HG03457 (cell line): ENCODE results near the gene PRKN.

Experiments
- ATAC-seq: cut with Tn5 transposase; IDR thresholded peaks from one replicate; pipeline ENCODE4 v1.9.1; 2021; ENCODE audit warnings: moderate number of reproducible peaks; ENCODE audit not compliant: unreplicated experiment

PRKN gene

DNA sequence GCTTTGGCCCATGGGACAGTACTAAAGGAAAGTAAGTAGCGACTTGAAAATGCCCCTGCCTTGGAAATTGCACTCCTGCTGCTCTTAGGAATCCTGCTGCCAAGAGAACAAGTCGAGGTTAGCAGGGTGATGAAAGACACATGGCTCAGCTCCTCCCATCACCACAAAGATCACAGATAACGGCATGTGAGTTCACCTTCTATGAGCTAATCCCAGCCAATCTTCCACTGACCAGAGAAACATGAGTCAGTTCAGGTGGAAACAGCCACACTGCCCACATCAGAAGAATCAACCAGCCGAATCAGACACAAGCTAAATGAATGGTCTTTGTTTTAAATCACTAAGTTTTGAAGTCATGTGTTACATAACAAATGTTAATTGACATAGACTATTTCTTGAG is 106.3 kb downstream of the PRKN start:
- no peak for ATAC-seq

DNA sequence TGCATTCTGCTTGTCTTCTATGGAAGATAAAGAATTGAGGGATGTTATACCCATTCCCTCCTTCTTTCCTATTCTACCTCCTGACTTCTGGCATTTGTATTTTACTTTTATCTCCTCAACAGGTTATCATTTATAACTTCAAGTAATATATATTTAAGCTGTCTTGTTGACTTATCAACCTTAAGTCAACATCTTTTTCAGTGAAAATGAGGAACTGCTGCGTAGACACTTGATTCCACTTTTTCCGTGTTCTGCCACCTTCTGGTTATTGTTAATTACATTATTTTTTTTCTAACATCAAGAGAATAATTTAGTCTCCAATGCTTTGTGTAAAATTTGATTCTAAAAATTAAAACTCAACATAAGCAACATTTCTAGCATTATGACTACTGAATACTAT is 107.5 kb downstream of the PRKN start:
- ATAC-seq, result no peak

DNA sequence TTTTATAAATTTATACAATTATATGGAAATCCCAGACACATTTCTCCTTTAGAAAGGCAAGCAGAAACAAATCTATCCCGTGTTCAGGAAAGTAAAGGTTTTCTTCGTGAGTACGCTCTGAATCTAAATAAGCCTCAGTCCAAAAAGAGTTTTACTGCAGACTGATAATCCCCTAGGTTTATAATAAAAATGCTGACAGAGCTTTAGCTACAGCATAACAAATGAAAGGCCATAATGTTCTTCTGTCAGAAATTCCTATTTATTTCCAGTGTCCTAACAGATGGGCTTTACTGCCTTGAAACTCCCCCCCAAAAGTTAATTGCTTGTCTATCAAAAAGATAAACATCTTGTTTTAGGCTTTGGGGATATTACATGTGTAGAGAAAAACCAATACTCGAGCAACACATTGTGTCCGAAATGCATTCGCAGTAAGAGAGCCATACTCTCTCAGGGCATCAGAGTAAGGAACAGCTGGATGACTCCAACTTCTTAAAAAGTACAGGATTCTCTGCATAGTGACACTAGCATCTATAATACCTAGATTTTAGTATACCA is 109.0 kb downstream of the PRKN start:
- ATAC-seq, result no peak

DNA sequence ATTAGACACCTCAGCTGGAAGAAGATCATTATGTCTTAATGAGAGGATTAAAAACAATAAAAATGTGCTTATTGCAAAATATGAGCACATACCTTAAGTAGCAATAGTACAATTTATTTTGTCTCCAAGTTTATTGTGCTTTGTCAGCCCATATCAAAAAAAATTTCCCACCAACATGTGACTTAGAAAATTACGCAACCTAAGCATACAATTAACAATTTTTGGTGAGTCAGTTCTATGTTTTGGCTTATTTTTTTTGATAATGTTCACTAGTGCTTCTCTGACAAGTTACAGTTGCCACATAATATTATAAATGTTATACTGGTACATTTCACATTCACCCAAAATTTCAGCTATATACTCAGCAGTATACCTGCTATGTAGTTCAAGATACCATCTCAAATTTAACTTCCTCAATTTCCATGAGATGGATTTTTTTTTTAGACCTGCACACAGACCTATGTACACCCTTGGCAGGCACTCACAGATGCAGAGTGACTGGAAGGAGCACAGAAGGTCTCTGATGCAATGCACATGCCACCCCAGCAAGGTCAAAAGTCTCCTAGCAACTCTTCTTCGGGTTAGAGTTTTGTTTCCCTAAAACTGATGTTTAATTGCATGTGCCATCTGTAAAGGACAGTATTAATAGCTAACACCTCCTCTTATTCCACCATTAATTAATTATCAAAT is 112.4 kb downstream of the PRKN start:
- ATAC-seq, result no peak

DNA sequence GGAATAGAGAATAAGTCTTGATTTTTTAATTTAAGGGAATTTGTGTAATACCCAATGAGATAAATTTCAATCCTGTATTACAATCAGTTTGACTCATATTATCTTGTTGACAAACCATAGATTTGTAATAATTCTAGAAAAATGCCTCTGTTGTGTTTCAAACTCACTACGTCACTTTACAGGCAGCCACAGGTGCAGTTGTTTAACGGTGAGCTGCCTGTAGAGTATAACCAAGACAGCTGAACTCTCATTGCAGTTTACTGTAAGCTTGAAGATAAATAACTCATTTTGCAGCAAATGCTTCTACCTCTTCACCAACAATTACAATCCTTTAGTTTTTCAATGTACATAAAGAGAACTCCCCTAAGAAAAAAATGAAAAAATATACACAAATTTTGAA is 114.3 kb downstream of the PRKN start:
- no peak for ATAC-seq

DNA sequence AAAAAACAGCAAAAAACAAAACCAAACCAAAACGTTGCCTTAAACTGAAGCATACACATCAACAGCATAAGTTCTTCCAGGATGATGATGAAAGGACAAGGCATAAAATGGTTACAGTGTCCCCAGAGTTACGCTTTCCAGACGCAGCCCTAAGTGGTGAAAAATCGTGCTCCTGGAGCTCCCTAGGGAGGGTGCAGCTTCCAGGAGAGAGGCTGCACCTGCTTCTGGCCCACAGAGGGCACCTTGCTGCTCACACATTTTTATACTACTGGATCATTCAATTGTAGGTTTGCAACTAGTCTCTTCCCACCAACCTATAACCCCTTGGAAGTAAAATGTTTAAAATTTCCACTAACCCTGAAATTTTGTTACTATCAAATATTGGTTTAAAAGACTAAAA is 115.0 kb downstream of the PRKN start:
- ATAC-seq, result no peak

DNA sequence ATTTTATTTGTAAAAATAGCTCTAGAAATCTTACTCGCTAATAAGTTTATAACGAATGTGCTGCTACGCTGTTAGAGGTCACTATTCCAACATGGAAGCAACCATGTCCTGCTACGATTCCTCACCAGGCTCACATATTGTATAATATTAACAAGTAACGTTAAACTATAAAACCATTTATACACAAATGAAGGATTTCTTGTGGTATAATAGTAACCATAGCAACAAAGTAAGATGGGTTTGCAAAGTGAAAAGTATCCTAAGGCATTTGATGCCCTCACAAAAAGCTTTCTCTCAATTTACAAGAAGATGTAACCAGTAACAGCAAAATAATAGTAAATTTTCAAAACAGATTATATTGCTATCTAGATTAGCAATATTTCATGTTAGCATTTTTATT is 117.2 kb downstream of the PRKN start:
- ATAC-seq, result no peak

DNA sequence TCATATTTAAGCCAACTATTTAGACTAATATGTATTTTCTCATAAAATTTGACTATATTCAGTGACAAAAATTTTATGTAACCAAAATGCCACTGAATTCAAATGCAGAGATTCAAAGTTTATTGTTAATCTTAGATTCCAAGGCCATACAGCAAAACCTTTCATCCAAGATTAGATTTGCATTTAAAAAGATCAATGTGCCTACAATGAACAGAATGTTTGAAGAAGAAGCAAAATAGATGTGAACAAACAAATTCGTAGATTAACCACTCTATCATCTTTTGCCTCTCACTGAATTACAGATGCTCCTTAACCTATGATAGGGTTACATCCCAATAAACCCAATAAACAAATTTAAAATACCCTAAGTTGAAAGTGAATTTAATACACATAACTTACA is 121.7 kb downstream of the PRKN start:
- no peak for ATAC-seq

DNA sequence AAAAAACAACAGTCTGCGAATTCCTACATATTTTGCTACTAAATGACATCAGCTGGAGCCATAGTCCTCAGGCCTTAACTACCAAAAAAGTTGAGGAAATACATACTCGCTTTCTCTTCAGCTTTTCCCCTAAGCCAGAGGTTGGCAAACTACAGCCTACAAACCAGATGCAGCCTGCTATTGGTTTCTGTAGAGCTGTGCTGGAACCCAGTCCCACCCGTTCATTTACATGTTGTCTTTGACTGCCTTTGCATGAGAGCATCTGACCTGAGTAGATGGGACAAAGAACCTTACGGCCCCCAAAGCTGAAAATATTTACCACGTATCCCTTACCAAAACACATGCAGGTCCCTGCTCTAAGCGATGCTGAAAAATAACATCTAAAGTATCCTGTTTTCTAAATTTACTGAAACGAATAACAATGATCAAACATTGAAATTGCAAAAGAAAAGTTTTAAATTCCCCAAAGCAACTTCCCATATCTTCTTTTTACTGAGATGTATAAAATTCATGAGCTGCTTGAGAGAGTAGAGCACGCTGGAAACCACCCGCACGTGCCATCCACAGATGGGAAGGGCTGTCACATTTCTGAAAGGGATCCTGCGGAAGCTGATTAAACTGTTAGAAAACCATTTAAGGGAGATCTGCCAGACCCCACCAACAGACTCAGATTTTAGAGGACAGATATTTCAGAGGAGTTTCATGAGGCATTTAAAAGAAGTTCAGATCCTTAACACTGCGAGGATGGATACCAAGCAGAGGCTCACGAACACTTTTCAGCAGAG is 124.1 kb downstream of the PRKN start:
- ATAC-seq, result no peak

DNA sequence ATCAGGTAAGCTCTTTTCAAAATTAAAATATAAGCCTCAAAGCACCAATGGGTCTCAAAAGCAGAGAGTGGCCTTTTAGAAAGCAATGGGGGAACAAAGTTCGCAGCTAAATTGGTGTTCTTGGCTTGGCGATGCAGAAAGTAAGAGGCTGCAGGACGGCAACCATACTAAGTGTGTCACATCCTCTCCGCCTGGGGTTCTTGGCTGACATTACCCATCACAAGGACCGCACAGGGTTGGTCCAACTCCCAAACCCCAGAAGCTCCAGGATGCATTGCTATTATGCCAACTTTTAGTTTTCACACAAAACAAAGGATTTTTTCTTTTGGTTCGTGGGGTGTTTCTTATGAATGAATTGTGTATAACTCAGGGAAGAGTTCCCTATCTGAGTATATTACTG is 124.8 kb downstream of the PRKN start:
- no peak for ATAC-seq

DNA sequence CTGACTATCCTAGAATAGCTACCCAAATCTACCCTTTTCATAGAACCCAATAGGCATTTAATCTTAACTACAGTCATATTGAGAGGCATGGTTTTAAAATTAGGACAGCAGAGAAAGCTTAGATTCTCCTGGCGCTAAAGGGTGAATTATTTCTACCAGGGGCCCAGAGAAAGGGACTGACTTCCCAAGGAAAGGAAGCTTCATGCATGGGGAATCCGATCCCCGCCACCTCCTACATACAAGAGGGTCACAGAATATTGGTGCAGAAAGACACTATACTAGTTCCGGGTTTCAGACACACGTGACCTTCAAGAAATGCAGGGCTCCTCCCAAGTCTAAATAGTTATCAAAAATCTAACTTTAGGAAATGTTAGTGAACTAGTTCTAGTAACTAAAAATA is 130.9 kb downstream of the PRKN start:
- ATAC-seq, result no peak

DNA sequence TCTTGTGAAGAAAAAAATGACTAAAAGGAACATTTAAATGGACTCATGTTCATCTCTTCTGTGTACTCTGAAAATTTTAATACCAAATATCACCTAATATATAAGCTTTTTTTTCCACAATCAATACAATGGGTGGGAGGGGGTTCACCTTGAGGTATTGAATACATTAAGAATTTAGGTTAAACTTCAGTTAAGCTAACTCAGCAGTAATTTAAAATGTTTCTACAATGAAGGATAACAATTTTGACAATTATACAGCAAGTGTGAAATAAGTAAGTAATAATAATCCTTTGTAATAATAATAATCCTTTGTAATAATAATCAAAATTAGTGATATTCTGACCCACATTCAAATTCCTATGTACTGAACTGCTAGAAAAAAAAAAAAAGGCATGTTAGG is 136.0 kb downstream of the PRKN start:
- ATAC-seq, result no peak

DNA sequence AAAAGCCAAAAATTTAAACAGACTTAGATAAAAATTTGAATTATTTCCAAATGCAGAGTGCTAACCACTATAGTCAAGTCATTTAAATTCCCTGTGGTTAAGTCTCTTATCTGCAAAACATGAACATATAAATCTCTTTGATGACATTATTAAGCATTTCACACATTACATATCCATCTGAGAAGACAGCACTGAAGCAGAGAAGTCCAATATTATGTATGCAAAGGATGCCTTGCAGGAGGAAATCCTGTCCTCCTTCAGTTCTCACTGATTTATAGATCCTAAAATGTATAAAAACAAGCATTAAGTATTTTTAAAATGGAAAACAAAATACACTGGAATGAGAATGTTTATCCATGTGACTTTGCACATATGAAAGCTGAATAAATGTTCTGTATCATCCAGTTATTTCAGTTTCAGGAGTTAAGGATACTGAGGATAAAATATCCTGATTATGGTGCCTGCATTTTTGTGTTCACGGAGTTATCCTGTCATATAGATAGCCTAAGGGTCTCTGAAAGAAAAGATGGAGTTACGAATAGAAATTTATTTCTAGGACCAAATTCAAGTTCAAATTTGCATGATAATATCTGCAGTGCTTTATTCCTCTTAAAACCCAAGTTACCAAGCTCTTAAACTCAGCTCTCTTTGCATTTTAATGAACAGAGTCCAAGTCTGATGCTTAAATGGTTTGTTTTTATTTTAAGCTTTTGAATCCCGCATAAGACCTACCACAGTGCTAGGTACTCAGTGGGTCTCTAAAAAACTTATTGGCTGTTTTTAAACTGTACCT is 145.4 kb downstream of the PRKN start:
- ATAC-seq, result no peak

DNA sequence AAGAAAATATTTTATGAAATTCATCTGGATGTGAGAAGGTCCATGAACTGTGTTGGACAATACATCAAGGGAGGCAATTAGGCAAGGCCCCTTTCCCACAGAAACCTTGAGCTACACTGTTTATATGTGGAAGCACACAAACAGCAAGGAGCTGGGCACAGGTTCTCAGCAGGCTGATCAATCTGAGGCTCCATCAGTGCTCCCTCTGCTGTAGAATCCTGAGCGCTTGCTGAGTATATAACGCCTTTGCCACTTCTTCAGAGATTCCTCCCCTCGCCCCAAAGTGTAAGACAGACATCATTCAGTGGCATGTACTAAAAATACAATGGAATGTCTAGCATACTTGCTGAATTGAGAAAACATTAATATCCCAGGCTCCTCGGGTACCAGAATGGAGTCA is 146.9 kb downstream of the PRKN start:
- no peak for ATAC-seq

DNA sequence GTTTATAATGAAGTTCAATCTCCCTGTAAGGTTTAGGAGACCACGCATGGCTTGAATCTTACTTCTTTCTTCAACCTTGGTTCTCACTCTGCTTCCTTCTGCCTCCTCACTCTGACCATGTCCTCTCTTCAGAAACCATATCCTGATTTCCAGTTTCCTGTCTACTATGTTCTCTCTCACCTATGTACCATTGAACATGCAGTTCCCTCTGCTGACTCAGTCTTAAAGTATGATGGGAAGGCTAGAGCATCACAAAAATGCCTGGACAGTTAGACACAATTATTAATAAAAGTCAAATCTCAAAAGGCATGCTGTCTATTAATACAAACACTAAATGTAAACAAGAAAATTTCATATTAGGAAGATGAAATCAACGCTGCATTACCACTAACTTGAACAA is 151.6 kb downstream of the PRKN start:
- ATAC-seq, result no peak

DNA sequence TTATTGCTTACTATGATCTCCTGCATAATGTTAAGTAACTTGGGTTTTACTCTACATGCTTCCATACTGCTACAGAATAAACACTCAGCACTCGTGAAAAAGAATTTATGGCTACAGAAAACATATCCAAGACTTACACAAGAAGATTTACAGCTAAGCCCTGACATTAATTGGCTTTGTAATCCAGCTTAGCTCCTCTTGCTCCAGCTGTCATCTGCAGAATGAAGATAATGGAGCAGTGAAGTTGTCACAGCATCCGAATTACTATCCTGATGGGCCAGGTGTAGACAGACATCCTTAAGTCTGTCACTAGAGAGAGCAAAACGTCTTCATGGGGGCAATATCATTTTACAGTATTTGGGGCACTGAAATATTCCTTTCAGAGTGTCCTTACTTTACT is 155.3 kb downstream of the PRKN start:
- no peak for ATAC-seq

DNA sequence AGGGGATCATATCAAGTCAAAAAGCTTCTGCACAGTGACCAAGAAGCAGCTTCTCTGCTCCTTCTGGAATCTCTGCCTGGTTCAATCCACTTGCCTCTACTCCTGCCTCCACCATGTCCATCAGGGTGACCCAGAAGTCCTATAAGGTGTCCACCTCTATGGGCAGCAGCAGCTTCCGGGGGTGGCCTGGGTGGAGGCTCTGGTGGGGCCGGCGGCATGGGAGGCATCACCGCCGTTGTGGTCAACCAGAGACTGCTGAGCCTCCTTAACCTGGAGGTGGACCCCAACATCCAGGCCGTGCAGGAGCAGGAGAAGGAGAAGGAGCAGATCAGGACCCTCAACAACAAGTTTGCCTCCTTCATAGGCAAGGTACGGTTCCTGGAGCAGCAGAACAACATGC is 159.3 kb downstream of the PRKN start:
- no peak for ATAC-seq

DNA sequence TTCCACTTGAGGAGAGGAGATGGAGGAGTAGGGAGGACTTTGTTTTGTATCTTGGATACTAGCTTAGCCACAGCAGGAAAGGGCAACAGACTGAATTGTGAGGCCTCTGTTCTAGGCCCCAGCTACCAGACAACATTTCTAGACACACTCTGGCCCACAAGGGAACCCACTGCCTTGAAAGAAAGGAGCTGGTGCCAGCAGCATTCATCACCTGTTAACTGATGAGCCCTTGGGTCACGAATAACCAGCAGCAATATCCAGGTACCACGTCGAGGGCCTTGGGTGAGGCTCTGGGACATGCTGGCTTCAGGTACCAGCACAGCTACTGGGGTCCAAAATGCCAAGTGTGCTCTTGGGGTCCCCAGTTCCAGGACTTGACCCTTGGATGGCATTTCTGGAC is 165.5 kb downstream of the PRKN start:
- ATAC-seq, result no peak

DNA sequence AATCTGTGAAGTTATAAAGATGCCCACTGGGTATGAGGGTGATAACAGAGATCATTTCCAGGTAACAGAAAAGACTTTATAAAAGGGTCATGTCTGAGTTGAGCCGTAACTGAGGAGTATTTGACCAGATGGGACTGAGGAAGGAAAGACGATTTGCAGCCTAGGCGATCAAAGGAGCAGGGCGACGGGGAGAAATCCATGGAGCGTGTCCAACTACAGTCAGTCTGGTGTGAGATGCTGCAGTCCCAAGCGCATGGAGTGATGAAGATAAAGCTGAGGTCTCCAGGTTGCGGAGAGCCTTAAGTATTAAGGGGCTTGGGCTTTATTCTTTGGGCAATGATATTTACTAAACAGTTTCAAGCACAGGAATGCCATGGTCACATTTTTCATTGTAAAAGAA is 166.7 kb downstream of the PRKN start:
- no peak for ATAC-seq

DNA sequence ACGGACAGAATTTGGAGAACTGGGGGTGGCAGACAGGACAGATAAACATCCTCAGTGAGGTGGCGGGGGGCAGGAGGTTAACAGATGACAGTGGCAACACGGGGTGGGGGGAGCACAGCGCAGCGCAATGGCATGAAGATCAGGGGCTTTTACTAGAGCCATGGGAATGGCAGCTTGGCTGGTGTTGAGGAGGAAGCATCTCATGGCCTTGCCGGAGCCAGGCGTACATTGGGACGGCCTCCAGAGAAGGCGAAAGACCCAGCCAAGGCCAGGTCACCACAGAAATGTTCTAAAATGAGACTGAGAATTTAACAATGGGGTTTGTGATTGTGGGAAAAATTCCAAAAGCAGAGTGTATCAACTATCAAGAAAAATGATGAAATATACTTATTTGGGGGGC is 173.0 kb downstream of the PRKN start:
- no peak for ATAC-seq

DNA sequence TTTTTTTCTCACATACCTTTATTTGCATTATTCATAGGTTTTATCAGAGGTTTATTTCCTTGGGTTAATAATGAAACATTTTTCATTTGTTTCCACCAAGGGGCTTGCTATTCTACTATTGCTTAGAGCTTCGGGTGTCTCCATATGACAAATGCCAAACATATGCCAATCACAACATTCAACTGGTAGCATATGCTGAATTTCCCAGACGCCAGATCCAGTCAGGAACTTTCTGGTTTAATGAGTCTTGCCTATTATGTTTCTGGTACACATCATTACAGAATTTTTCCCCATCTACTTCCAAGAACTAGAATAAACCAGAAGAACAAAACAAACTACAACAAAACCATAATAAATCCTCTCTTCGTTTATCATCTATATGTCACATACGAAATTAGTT is 180.7 kb downstream of the PRKN start:
- ATAC-seq, result no peak

DNA sequence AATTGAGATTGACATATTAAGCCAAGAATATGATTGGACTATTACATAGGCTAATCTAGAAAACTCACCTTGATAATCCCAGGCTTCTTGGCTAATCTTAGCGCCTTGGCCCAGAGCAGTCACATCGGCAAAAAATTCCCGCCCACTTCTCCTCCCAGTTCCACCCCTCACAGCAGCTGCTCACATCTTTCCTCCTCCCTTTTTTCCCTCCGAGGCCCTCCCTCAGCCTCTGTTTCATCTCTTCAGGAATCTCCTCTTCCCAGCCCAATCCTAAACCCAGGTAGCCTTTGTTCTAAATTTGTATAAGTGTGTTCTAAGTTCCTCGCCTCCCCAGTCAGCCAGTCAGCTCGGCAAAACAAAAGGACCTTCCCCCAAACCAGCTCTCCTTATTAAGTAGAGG is 184.3 kb downstream of the PRKN start:
- no peak for ATAC-seq
